CD4-positive, alpha-beta T cell treated with Interleukin-2 at 100 ng/mL for 4 hours (primary cell): ENCODE measurements around the gene CHRNG.

Source experiments
- DNase-seq: peaks from one replicate; pipeline ENCODE4 v3.0.0-alpha.2; 2020; ENCODE audit warnings: low spot score

CHRNG gene

GRCh38 chr2:232505856-232506255 is 33.6 kb upstream of the CHRNG start:
- DNase-seq: no peak

DNA sequence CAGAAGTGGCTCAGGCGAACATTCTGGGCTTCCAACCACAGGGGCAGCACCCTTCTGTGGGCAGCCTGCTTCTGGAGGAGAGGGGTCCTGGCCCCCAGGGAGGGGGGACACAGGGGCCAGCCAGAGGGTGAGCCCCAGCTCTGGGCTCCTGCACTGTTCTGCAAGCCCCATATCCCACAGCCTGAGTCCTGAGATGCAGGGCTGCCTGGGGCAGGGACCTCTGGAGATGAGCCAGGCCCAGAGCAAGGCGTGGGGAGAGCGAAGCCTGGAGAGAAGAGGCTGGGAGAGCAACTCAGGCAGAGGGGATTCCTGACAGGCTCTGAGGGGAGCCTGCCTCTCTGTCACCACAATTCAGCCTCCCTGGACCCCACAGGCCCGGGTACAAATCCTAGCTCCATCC is 32.8 kb upstream of the CHRNG start:
- no peak for DNase-seq

DNA sequence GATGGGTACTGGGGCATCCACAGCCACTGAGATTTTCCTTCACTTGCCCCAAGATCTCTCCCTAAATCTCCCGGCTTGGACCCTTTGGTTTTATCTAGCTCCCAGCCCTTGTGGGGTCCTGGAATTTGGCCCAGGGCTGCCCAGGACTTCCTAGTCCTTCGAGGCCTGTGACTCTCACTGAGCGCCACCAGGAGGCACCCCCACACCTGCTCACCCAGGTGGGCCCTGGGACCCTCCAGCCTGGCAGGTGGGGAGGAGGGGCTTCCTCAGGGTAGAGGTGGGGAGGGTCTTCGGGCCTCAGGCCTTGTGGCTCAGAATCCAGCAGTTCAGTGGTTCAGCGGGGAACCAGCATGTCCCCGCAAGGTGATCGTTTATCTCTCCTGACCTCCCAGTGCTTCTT is 31.2 kb upstream of the CHRNG start:
- no peak for DNase-seq

DNA sequence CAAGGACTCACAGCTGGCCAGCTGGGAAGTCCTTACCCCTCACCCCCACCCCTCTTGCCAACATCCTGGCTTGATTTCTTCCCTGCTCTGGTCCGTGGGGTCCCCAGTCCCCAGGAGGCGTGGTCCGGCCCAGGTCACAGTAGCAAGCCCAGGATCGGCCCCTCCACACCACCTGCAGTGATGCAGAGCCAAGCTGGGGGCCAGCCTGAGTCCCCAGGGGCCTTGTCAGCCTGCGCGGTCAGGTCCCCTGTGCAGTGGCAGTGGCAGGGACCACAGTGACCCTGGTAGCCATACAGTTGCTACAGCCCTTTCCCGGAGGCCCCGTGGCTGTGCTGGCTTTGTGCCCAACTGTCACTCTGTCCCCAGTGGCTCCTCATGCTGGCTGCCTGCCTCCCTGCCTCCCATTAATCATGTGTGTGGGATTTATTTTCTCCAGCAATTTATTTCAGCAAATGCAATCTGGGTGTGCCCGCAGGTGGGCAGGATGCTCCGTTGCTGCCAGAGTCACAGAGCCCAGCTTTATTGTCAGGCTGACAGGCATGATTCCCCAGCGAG is 28.1 kb upstream of the CHRNG start:
- DNase-seq: no peak

- DNase-seq: no peak
Observed at GRCh38 chr2:232512602-232513001, 26.9 kb upstream of the CHRNG start.

GRCh38 chr2:232513353-232513752 is 26.1 kb upstream of the CHRNG start:
- no peak for DNase-seq

DNA sequence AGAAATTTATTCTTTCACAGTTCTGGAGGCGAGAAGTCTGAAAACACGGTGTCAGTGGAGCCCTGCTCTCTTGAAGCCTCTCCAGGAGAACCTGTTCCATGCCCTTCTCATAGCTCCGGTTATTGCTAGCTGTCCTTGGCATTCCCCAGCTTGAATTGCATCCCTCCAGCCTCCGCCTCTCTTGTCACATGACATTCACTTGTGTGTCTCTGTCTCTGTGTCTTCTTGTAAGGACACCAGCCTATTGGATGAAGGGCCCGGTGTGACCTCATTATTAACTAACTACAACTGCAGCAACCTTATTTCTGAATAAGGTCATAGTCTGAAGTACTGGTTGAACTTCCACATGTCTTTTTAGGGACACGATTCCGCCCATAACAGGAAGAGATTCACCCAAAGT is 23.9 kb upstream of the CHRNG start:
- DNase-seq: no peak

GRCh38 chr2:232516551-232516950 is 22.9 kb upstream of the CHRNG start:
- DNase-seq: no peak

DNA sequence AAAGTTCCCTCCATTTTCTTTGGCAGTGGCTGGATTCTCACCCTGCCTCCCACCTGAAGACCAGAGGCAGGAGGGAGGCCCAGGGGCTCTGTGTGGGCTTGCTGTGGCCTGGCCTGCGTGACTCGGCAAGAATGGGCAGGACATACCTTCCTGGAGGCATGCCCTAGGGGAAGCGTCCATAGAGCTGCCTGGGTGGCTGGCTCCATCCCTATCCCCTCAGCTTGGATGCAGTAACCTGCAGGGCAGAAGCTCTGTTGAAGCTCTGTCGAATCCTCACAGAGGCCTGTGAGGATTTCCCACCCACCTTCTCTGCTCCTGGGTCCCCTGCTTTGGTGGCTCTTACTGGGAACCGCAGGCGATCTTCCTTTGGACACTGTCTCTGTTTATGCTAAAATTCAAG is 20.6 kb upstream of the CHRNG start:
- no peak for DNase-seq

DNA sequence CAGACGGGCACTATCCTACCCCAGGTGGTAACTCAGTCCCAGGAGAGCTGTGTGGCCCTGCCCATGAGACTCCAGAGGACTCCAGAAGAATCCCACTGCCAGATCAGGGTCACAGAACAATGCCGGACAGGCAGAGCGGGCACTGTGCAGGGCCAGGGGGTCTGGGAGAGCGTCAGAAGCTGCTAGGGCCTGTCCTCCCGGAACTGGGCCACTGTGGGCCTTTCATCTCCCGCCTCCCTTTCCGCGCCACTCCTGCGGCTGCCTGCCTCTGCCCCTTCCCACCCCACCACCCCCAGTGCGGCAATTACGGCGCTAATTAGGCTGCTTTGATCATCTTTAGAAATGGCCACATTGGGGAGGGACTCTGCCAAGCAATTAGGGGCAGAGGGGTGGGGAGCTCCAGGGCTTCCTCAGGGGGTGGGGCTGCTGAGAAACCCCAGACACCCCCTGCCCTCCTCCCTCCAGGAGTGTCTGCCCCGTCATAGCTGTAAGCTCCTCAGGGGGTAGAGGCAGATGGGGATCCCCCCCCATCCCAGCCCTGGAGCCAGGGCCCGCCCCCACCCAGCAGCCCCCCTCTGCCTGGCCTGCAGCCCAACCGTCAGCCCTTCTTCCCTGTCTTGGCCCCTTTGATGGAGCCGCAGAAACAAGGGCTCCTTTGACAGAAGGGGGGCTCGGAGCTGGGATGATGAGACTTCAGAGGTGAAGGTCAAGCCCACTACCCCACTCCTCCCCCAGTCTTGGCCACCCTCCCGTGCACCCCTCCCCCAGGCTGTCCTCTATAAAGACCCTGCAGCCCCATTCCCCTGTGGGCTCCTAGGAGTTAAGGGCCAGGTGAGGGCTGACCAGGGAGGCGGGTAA is 19.7 kb upstream of the CHRNG start, which contains the start of gene PRSS56:
Gene PRSS56, plus strand, starts transcription at position 808 of the 858 bp plus-strand sequence. CDS start 211 bp downstream, outside the sequence.
- DNase-seq: no peak

GRCh38 chr2:232520489-232520888 is 19.0 kb upstream of the CHRNG start:
- no peak for DNase-seq

GRCh38 chr2:232521098-232521497 is 18.4 kb upstream of the CHRNG start:
- no peak for DNase-seq

DNA sequence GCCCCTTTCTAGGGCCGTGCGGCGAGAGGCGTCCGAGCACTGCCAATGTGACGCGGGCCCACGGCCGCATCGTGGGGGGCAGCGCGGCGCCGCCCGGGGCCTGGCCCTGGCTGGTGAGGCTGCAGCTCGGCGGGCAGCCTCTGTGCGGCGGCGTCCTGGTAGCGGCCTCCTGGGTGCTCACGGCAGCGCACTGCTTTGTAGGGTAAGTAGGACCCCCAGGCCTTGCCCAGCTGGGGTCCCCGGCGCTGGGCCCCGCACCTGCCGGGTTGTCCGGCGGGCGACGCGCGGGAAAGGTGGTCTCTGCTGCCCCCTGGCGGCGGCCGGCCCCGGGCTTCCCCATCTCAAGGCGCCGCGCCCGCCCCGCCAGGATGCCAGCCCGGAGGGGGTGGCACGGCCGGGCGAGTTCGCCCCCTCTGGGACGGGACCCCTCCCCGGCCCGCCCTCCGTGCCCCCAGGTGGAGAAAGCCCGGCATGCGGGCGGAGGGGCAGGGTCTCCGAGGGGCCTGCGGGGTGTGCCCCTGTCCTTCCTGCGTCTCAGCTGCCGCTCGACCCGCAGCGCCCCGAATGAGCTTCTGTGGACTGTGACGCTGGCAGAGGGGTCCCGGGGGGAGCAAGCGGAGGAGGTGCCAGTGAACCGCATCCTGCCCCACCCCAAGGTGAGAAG is 17.4 kb upstream of the CHRNG start:
- DNase-seq: peak; percentile 60

DNA sequence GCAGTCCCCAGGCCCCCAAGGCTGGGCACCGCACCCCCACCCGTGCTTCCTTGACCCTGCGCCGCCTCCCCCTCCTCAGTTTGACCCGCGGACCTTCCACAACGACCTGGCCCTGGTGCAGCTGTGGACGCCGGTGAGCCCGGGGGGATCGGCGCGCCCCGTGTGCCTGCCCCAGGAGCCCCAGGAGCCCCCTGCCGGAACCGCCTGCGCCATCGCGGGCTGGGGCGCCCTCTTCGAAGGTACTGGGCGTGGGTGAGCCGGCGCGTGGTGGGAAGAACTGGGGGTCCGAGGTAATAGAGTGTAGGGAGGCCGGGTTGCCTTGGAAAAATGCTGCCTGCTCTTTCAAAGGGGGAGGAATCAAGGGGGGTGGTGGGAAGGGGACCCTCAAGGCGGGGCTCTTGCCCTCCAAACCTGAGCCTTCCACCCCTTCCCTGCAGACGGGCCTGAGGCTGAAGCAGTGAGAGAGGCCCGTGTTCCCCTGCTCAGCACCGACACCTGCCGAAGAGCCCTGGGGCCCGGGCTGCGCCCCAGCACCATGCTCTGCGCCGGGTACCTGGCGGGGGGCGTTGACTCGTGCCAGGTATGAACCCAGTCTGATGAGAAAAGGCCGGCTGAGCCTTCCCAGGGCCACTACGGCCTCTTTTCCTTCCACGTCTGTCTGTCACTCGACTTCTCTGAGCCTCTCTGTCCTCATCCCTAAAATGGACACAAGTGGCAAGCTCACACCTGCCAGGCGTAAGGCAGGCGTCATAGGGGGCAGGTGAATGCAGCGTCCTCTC is 16.7 kb upstream of the CHRNG start:
- no peak for DNase-seq

- DNase-seq: no peak
Observed at GRCh38 chr2:232523402-232523681, 16.1 kb upstream of the CHRNG start.

GRCh38 chr2:232523682-232524597 is 15.6 kb upstream of the CHRNG start:
- DNase-seq: no peak

- no peak for DNase-seq
Observed at GRCh38 chr2:232524771-232525170, 14.7 kb upstream of the CHRNG start.

- no peak for DNase-seq
Observed at GRCh38 chr2:232525199-232525598, 14.3 kb upstream of the CHRNG start.

GRCh38 chr2:232525791-232526371 is 13.6 kb upstream of the CHRNG start, which contains the start of gene CHRND:
Gene CHRND, plus strand, starts transcription at chr2:232526160. Its CDS starts 56 bp downstream, at chr2:232526216.
- no peak for DNase-seq

DNA sequence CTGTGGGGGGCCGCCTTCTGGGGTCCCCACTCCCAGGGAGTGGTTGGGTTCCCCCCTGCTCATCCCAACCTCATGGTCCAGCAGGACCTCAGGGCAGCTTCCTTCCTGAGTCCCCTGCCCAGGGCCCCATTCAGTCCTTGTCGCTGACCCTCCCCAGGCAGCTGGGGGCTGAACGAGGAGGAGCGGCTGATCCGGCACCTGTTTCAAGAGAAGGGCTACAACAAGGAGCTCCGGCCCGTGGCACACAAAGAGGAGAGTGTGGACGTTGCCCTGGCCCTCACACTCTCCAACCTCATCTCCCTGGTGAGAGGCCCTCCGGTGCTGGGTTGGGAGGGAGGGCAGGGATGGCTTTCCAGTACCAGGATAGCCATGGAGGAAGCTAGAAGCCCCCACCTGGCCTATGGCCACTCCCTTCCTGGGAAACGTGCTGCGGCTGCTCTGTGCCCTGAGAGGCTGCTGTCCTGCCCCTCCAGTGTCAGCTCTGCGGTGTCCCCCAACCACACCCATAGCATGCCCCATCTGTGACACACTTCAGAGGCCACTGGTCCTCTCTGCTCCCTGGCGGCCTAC is 13.0 kb upstream of the CHRNG start:
- no peak for DNase-seq
